Mesenchymal stem cell (in vitro differentiated cells and primary cell): Measurements from ENCODE around the gene SNX3.
A peak's percentile ranks its signal among the peaks of the same experiment; 100 is the strongest.

ENCODE experiments used
- DNase-seq: peaks from one replicate; pipeline ENCODE4 v3.0.0-alpha.2; 2013
- H2AFZ ChIP-seq: one replicate; pipeline ENCODE4 v1.6.1; 2013; ENCODE audit warnings: low read depth, mild to moderate bottlenecking, control low read depth, inconsistent platforms, low read length, moderate library complexity
- H2AK5ac ChIP-seq: 2 replicates; pipeline ENCODE4 v1.6.1; 2013; ENCODE audit warnings: low read length, moderate library complexity, mild to moderate bottlenecking, inconsistent platforms; ENCODE audit not compliant: severe bottlenecking
- H2BK120ac ChIP-seq: one replicate; pipeline ENCODE4 v1.6.1; 2013; ENCODE audit warnings: low read depth, mild to moderate bottlenecking, inconsistent platforms, low read length, moderate library complexity
- H2BK12ac ChIP-seq, 2 experiments: one replicate each; pipeline ENCODE4 v1.6.1; 2013; ENCODE audit warnings: inconsistent platforms in 2 of 2, low read length in 2 of 2, mild to moderate bottlenecking in 2 of 2, moderate library complexity in 2 of 2, control low read depth in 1 of 2
- H2BK15ac ChIP-seq: one replicate; pipeline ENCODE4 v1.6.1; 2013; ENCODE audit warnings: mild to moderate bottlenecking, low read depth, inconsistent platforms; ENCODE audit not compliant: poor library complexity, severe bottlenecking
- H2BK5ac ChIP-seq: 2 replicates; pipeline ENCODE4 v1.6.1; 2013; ENCODE audit warnings: low read depth, mild to moderate bottlenecking, low read length, control low read depth, inconsistent platforms; ENCODE audit not compliant: poor library complexity, severe bottlenecking
- H3K14ac ChIP-seq, 2 experiments: one replicate each; pipeline ENCODE4 v1.6.1; 2013; ENCODE audit warnings: inconsistent platforms in 2 of 2, low read length in 2 of 2, control low read depth in 1 of 2, mild to moderate bottlenecking in 1 of 2, moderate library complexity in 1 of 2
- H3K18ac ChIP-seq, 2 experiments: one replicate each; pipeline ENCODE4 v1.6.1; 2013; ENCODE audit warnings: inconsistent platforms in 2 of 2, low read length in 2 of 2, control low read depth in 1 of 2, low read depth in 1 of 2, mild to moderate bottlenecking in 1 of 2
- H3K23ac ChIP-seq, 2 experiments: one replicate each; pipeline ENCODE4 v1.6.1; 2013; ENCODE audit warnings: inconsistent platforms in 2 of 2, low read length in 2 of 2, mild to moderate bottlenecking in 2 of 2, moderate library complexity in 2 of 2, control low read depth in 1 of 2
- H3K27ac ChIP-seq: 2 replicates; pipeline ENCODE4 v1.5.1; 2013; ENCODE audit warnings: mild to moderate bottlenecking, moderate library complexity, low read length, control low read depth, inconsistent platforms; ENCODE audit not compliant: poor library complexity, severe bottlenecking
- H3K27me3 ChIP-seq, 2 experiments: 2 replicates each; pipeline versions ENCODE4 v1.6.1 to v1.7.0; 2013; ENCODE audit warnings: low read length in 2 of 2, mild to moderate bottlenecking in 2 of 2, moderate library complexity in 2 of 2, control low read depth in 1 of 2, inconsistent platforms in 1 of 2; ENCODE audit not compliant: control insufficient read depth in 1 of 2, insufficient read depth in 1 of 2
- H3K36me3 ChIP-seq, 2 experiments: 2 replicates each; pipeline versions ENCODE4 v1.6.1 to v1.7.0; 2013; ENCODE audit warnings: low read length in 2 of 2, control low read depth in 1 of 2, inconsistent platforms in 1 of 2, low read depth in 1 of 2, mild to moderate bottlenecking in 1 of 2; ENCODE audit not compliant: insufficient read depth in 2 of 2, control insufficient read depth in 1 of 2
- H3K4ac ChIP-seq, 2 experiments: one replicate each; pipeline ENCODE4 v1.6.1; 2013; ENCODE audit warnings: inconsistent platforms in 2 of 2, low read length in 2 of 2, mild to moderate bottlenecking in 2 of 2, moderate library complexity in 2 of 2, control low read depth in 1 of 2, low read depth in 1 of 2
- H3K4me1 ChIP-seq: 2 replicates; pipeline ENCODE4 v1.6.1; 2013; ENCODE audit warnings: low read depth, low read length, control low read depth; ENCODE audit not compliant: control insufficient read depth, insufficient read depth
- H3K4me2 ChIP-seq: 2 replicates; pipeline ENCODE4 v1.6.1; 2013; ENCODE audit warnings: low read length, mild to moderate bottlenecking, inconsistent platforms; ENCODE audit not compliant: poor library complexity, severe bottlenecking
- H3K4me3 ChIP-seq, 2 experiments: 2 replicates each; pipeline versions ENCODE4 v1.5.1 to v1.7.0; 2013; ENCODE audit warnings: low read length in 2 of 2, mild to moderate bottlenecking in 2 of 2, control low read depth in 1 of 2, low read depth in 1 of 2; ENCODE audit not compliant: insufficient read depth in 1 of 2
- H3K79me1 ChIP-seq: replicated peaks from 2 replicates; pipeline ENCODE4 v1.6.1; 2013; ENCODE audit warnings: mild to moderate bottlenecking, control low read depth, low read length, inconsistent platforms; ENCODE audit not compliant: poor library complexity, severe bottlenecking
- H3K9ac ChIP-seq: 2 replicates; pipeline ENCODE4 v1.7.0; 2013; ENCODE audit warnings: mild to moderate bottlenecking, low read length, moderate library complexity
- H3K9me3 ChIP-seq: 2 replicates; pipeline ENCODE4 v1.7.0; 2013; ENCODE audit warnings: mild to moderate bottlenecking, low read length; ENCODE audit not compliant: control insufficient read depth
- H4K8ac ChIP-seq: one replicate; pipeline ENCODE4 v1.6.1; 2013; ENCODE audit warnings: inconsistent platforms, mild to moderate bottlenecking, low read length, moderate library complexity
- H4K91ac ChIP-seq: one replicate; pipeline ENCODE4 v1.6.1; 2013; ENCODE audit warnings: mild to moderate bottlenecking, low read length, inconsistent platforms
- WGBS: methylation state at CpG from one replicate; pipeline ENCODE4 v1.1.7; 2013; ENCODE audit warnings: mixed read lengths; 5-methylcytosine and 5-hydroxymethylcytosine counted together

Gene SNX3

GRCh38 chr6:108302386-108302785 is 41.5 kb upstream of the SNX3 start:
- Histone ChIP-seq H3K9ac (no peak overlapping the region), H3K18ac (no peak overlapping the region), H2BK120ac (no peak overlapping the region), H3K27me3 (no peaks in the 10 kb centered on the region), H2AFZ (no peak overlapping the region), H2AK5ac (no peak overlapping the region), H2BK15ac (no peak overlapping the region), H2BK12ac (no peak overlapping the region), H3K23ac (no peak overlapping the region), H2BK5ac (no peak overlapping the region), H3K4ac (no peak overlapping the region), H3K79me1 (peaks cover 11% of the 10 kb centered on the region), H3K36me3 (no peaks in the 10 kb centered on the region), H3K9me3 (no peaks in the 10 kb centered on the region), H4K91ac (no peak overlapping the region), H3K27ac (no peak overlapping the region), H3K4me1 (no peaks in the 10 kb centered on the region), H3K4me2 (no peak overlapping the region), H4K8ac (no peak overlapping the region), H3K4me3 (no peak overlapping the region), H3K14ac (no peak overlapping the region)
- 97% methylated on average over 5 of the region's 5 CpGs for WGBS
- DNase-seq = no peak

- H3K36me3 ChIP-seq = no peaks in the 10 kb centered on the region
- H3K4me3 ChIP-seq = peak overlapping the region; percentile 86 to 90
- no peaks in the 10 kb centered on the region for H3K9me3 ChIP-seq
- no peak overlapping the region for H2AK5ac ChIP-seq
- H3K4me1 ChIP-seq = no peaks in the 10 kb centered on the region
- no peak for DNase-seq
- peaks cover 11% of the 10 kb centered on the region for H3K79me1 ChIP-seq
- no peak overlapping the region for H3K4ac ChIP-seq
- H3K27me3 ChIP-seq = no peaks in the 10 kb centered on the region
- no peak overlapping the region for H3K14ac ChIP-seq
- H2BK5ac ChIP-seq = no peak overlapping the region
- no peak overlapping the region for H3K23ac ChIP-seq
- H2BK120ac ChIP-seq = no peak overlapping the region
- no peak overlapping the region for H2BK12ac ChIP-seq
- H3K27ac ChIP-seq = no peak overlapping the region
- H3K4me2 ChIP-seq = peak overlapping the region; percentile 93
- peak overlapping the region; percentile 98 for H4K8ac ChIP-seq
- no peak overlapping the region for H4K91ac ChIP-seq
- H2BK15ac ChIP-seq = no peak overlapping the region
- peak overlapping the region; percentile 64 for H2AFZ ChIP-seq
- 63% methylated on average over 4 of the region's 7 CpGs for WGBS
- H3K18ac ChIP-seq = no peak overlapping the region
- peak overlapping the region; percentile 95 for H3K9ac ChIP-seq
Observed at GRCh38 chr6:108295676-108296075, 34.8 kb upstream of the SNX3 start.

GRCh38 chr6:108294727-108295625 is 34.1 kb upstream of the SNX3 start, which contains the start of gene AFG1L:
Gene AFG1L (plus strand): TSS chr6:108295054. CDS start chr6:108295080, 26 bp downstream.
- H2BK5ac ChIP-seq = peak within 1 kb of the TSS; percentile 88
- peak; percentile 90 for DNase-seq

GRCh38 chr6:108294297-108294726 is 33.5 kb upstream of the SNX3 start:
- Histone ChIP-seq H4K8ac (peak overlapping the region; percentile 66), H2BK15ac (peak overlapping the region; percentile 15)
- 45% methylated on average over 15 of the region's 16 CpGs for WGBS

More at GRCh38 chr6:108294727-108295625, 34.1 kb upstream of the SNX3 start, which contains the start of gene AFG1L:
- Histone ChIP-seq H3K9me3 (no peaks in the 10 kb centered on the region), H3K27me3 (no peaks in the 10 kb centered on the region), H4K8ac (peak within 1 kb of the TSS; percentile 98), H3K18ac (peak within 1 kb of the TSS; percentile 92 to 94), H3K4me3 (peak within 1 kb of the TSS; percentile 86 to 90), H3K27ac (peak within 1 kb of the TSS; percentile 96), H2BK15ac (peak within 1 kb of the TSS; percentile 15), H3K9ac (peak within 1 kb of the TSS; percentile 95), H2BK12ac (peak within 1 kb of the TSS; percentile 15 to 37), H4K91ac (peak within 1 kb of the TSS; percentile 96), H3K4me2 (peak within 1 kb of the TSS; percentile 93), H2AK5ac (no peak within 1 kb of the TSS), H3K23ac (no peak within 1 kb of the TSS), H2AFZ (peak within 1 kb of the TSS; percentile 64), H3K14ac (peak within 1 kb of the TSS in 1 of 2 experiments; percentile 26), H3K4ac (peak within 1 kb of the TSS; percentile 77 to 89), H3K36me3 (no peaks in the 10 kb centered on the region), H3K4me1 (no peaks in the 10 kb centered on the region), H2BK120ac (peak within 1 kb of the TSS; percentile 98), H3K79me1 (peaks cover 11% of the 10 kb centered on the region)
- WGBS = 0% methylated on average over 45 of the region's 46 CpGs

More at GRCh38 chr6:108294297-108294726, 33.5 kb upstream of the SNX3 start:
- H2BK120ac ChIP-seq = no peak overlapping the region
- no peak overlapping the region for H2AFZ ChIP-seq
- H3K79me1 ChIP-seq = peaks cover 11% of the 10 kb centered on the region
- no peak for DNase-seq
- H3K23ac ChIP-seq = no peak overlapping the region
- H2AK5ac ChIP-seq = no peak overlapping the region
- peak overlapping the region in 1 of 2 experiments; percentile 54 for H3K4ac ChIP-seq
- no peak overlapping the region for H4K91ac ChIP-seq
- peak overlapping the region; percentile 86 to 90 for H3K4me3 ChIP-seq
- no peak overlapping the region for H2BK5ac ChIP-seq
- no peaks in the 10 kb centered on the region for H3K27me3 ChIP-seq
- no peaks in the 10 kb centered on the region for H3K9me3 ChIP-seq
- no peak overlapping the region for H3K14ac ChIP-seq
- H3K27ac ChIP-seq = no peak overlapping the region
- H2BK12ac ChIP-seq = no peak overlapping the region
- H3K4me1 ChIP-seq = no peaks in the 10 kb centered on the region
- H3K4me2 ChIP-seq = peak overlapping the region; percentile 93
- H3K36me3 ChIP-seq = no peaks in the 10 kb centered on the region
- peak overlapping the region; percentile 95 for H3K9ac ChIP-seq
- H3K18ac ChIP-seq = no peak overlapping the region
